HG02973 (cell line): ENCODE data around the gene SDC3.
A peak's percentile ranks its signal among the peaks of the same experiment; 100 is the strongest.

ENCODE experiments used
- ATAC-seq: cut with Tn5 transposase; IDR thresholded peaks from one replicate; pipeline ENCODE4 v1.9.1; 2021; ENCODE audit warnings: moderate library complexity; ENCODE audit not compliant: unreplicated experiment

The SDC3 gene

GRCh38 chr1:30891227-30891552, 17.4 kb downstream of the SDC3 start:
- no peak for ATAC-seq

GRCh38 chr1:30890502-30891226, 17.9 kb downstream of the SDC3 start:
- ATAC-seq, result no peak

GRCh38 chr1:30889511-30889910, 19.0 kb downstream of the SDC3 start:
- ATAC-seq, result no peak

GRCh38 chr1:30888975-30889374, 19.6 kb downstream of the SDC3 start:
- ATAC-seq, result no peak

GRCh38 chr1:30888391-30888790, 20.2 kb downstream of the SDC3 start:
- ATAC-seq, result no peak

- ATAC-seq, result no peak
Observed at GRCh38 chr1:30887485-30888315, 20.9 kb downstream of the SDC3 start.

GRCh38 chr1:30886710-30887428, 21.7 kb downstream of the SDC3 start:
- no peak for ATAC-seq

GRCh38 chr1:30885570-30886522, 22.7 kb downstream of the SDC3 start:
- no peak for ATAC-seq

- ATAC-seq, result no peak
Observed at GRCh38 chr1:30884723-30885122, 23.8 kb downstream of the SDC3 start.

GRCh38 chr1:30883389-30884172, 25.0 kb downstream of the SDC3 start:
- no peak for ATAC-seq

- no peak for ATAC-seq
Observed at GRCh38 chr1:30882678-30883388, 25.7 kb downstream of the SDC3 start.

GRCh38 chr1:30881319-30882181, 27.0 kb downstream of the SDC3 start:
- peak; percentile 69 for ATAC-seq

GRCh38 chr1:30880678-30881318, 27.8 kb downstream of the SDC3 start:
- ATAC-seq, result no peak

GRCh38 chr1:30879940-30880677, 28.4 kb downstream of the SDC3 start:
- ATAC-seq, result no peak

- no peak for ATAC-seq
Observed at GRCh38 chr1:30879126-30879786, 29.3 kb downstream of the SDC3 start.

- no peak for ATAC-seq
Observed at GRCh38 chr1:30878559-30878958, 30.0 kb downstream of the SDC3 start.

GRCh38 chr1:30878016-30878415, 30.5 kb downstream of the SDC3 start:
- ATAC-seq, result no peak
